Activated CD4-positive, alpha-beta T cell treated with anti-CD3 and anti-CD28 coated beads, Interleukin-2, amount 50 U/mL, for 16 hours (primary cell): ENCODE data around the gene ATXN10.

Experiments
- DNase-seq: peaks from one replicate; pipeline ENCODE4 v3.0.0-alpha.2; 2020

Gene ATXN10

GRCh38 chr22:45866126-45866645 lies 194.6 kb downstream of the ATXN10 start:
- DNase-seq = no peak

DNA sequence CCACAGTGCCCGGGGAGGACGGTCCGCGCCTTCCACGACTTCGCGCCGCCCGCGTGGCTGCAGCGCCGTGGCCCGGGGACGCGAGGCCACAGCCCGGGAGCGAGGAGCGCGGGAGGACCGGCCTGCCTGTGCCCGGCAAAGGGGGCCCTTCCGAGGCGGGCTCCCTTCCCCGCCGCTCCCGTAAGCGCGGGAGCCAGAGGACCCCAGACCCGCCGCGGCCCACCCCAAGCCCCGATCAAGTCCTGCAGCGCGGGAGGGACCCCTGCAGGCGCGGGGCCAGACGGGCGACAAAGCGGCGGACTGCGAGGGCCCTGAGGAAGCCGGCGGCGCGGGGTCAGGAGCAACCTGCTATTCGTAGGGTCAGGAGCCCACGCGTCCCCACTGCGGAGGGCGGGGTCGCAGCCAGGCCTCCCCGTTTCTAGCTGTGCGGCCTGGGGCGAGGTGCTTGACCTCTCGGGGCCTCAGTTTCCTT lies 195.0 kb downstream of the ATXN10 start:
- DNase-seq = no peak

DNA sequence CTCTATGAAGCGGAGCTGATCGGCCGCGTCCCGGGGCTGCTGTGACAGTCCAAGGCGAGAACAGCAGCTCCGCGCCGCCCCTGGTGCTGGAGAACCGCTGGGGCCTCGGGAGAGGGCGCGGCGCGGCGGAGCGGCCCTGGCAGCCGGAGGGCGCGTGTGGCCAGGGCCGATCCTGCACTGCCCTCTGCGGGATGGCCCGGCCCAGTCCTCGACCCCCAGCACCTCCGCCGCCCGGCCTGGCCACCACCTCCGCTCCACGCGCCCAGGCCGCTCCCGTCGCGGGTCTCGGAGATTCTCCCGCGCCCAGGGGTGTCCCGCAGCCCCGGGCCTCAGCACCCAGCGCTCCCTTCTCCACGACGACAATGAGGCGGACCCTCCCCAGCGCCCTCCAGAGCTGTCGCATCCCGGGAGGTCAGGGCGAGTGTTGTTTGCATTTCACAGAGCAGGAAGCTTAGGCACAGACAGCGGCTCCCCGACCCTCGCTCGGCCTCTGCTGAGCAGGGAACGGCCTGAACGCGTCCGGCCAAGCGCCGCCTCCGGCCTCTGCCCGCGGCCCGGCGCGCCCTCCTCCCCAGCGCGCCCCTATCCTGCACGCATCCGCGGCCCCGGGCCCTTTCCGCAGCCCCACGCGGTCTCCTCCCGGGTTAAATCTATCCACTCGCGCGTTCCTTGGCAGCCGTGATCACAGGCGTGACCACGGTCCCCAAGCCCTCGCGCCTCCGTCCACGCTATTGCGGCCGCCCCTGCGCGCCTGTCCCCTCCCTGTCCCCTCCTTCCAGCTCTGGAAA lies 195.7 kb downstream of the ATXN10 start:
- no peak for DNase-seq

- DNase-seq = no peak
These were observed 196.4 kb downstream of the ATXN10 start for GRCh38 chr22:45867906-45868555.

DNA sequence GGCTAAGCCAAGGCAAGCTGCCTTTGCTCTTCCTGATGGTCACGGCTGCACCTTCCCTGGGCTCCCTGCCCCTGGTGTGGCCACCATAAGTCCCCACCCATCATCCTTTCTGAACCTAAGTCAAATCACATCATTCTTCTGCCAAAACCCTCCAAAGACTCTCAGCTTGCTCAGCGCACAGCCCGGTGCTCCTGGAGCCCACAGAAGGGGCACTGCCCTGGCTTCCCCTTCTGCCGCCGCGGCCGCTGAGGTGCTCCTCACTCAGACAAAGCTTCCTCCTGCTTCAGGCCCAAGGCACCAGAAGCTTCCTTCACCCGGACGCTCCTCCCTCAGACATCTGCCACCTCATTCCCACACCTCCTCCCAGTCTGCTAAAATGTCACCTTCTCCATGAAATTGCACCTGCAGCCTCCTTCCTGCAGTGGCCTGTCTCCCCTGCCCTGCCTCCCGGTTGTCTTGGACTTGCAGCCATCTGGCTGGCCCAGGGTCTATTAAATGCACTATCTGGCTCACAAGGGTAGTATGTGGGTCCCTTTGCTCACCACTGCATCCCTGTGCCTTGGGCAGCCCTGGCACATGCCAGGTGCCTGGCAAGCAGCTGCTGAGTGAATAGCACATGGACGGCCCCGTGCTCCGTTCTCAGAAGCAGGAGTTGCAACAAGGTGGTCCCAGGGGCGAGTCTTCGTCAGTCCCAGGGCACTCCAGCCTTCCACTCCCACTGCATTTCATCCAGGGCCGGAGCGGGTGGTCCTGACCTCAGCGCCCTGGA lies 197.1 kb downstream of the ATXN10 start:
- DNase-seq = no peak

- DNase-seq = no peak
These were observed 197.8 kb downstream of the ATXN10 start for GRCh38 chr22:45869340-45869847.

DNA sequence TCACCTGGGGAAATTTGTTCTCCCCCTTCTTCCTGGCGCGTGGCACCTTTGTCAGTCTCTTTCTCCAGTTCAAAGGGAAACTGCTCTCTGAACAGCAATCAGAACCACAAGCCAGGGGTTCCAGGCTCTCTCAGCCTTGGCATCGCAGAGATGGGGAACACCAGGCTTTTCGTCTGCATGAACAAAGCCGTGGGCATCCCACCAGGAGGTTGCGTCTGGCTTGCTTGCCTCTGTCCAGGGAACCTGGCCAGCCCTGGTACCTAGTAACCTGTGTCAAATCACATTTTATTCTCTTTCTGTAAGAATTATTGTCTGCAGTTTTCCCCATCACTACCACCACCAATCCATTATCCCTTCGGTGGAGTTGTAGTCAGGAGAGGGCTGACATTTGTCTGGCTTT lies 198.4 kb downstream of the ATXN10 start:
- DNase-seq = no peak

GRCh38 chr22:45871721-45872120 lies 200.1 kb downstream of the ATXN10 start:
- DNase-seq = no peak

GRCh38 chr22:45872659-45873263 lies 201.1 kb downstream of the ATXN10 start:
- no peak for DNase-seq

GRCh38 chr22:45876136-45877035 lies 204.8 kb downstream of the ATXN10 start:
- DNase-seq = no peak

GRCh38 chr22:45877036-45877380 lies 205.4 kb downstream of the ATXN10 start:
- no peak for DNase-seq

GRCh38 chr22:45877651-45878050 lies 206.0 kb downstream of the ATXN10 start:
- no peak for DNase-seq

DNA sequence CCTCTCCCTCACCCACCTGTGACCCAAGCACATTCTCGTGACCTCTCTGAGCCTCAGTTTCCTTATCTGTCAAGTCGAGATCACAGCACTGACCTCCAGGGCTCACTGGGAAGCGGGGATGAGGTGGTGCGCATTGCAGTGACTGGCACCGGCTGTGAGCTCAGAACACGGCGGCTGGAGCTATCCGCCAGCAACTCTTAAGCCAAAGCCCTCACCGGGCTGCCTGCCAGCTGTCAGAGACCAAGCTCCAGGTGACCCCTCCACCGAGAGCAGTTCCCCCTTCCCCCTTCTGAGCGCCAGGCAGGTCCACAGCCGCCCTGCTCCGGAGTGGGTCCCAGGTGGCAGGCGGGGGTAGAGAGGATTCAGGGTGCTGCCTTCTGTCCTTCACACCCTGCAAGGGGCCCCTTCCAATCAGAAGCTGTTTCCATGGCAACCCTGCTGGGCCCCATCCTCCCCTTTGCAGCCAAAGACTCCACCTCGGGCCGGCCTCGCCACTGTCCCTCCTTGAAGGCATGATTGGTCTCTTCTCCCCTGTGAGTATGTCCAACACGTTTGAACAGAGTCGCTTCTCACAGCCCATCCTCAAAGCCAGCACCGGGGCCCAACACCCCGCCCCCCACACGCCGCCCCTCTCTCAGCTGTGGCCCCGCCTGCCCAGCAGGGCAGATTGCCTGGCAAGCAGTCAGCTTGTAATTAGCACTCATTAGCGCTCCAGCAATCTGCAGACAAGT lies 206.6 kb downstream of the ATXN10 start:
- no peak for DNase-seq

GRCh38 chr22:45878901-45879551 lies 207.4 kb downstream of the ATXN10 start:
- no peak for DNase-seq

DNA sequence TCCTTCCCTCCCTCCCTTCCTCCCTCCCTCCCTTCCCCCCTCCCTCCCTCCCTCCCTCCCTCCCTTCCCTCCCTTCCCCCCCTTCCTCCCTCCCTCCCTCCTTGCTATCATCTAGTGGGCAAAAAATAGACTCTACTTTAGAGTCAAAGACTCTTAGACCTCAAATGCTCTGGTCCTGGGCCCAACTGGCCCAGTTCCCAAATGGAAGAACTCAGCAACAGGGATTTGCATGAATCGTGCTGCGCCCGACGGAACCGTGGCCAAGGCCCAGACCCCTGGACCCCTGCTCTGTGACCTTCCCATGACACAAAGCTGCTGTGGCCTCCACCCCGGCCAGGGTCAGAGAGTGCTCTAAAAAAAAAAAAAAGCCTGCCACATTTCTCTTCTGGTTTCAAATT lies 207.9 kb downstream of the ATXN10 start:
- DNase-seq = no peak

DNA sequence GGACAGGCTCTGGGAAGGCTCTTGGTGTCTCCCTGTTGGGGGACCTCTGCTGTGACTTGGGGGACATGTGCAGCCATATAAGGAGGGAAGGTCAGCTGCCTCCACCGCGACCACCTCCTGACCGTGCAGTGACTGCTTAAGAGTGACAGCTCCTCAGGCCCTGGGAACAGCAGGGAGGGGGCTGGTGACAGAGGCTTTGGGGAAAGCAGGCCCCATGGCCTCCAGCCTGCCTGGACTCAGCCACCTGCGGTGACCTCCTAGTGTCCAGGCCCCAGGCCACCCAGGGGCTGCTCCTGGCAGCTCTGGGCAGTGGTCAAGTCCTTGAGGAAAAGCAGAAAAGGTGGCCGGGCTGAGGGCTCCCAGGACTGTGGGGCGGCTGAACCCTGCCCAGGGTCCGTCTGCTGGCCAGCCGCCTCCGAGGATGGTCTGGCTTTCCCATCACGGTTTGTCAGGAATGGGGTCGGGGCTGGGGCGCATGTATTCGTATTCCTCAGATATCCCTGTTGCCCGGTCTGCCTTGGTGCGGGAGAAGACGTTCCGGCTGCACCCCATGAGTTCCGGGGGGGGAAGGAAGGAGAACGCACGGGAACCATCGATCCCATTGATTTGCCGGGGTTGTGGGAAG lies 208.6 kb downstream of the ATXN10 start:
- no peak for DNase-seq

GRCh38 chr22:45880716-45881523 lies 209.3 kb downstream of the ATXN10 start:
- no peak for DNase-seq

GRCh38 chr22:45881524-45881875 lies 209.9 kb downstream of the ATXN10 start:
- no peak for DNase-seq
